Endothelial cell of umbilical vein (primary cell): Measurements from ENCODE around the gene DNAAF5. TPM values are rescaled to one million over a fixed set of nuclear protein-coding genes. Genes with fewer than 3 reads are reported as not detected.

Experiments
- BruUV-seq: library from RNA; stranded (reverse); fragments of 400-500 nt; replicated peaks from 2 replicates; lab custom pipeline; 2021; lab: Mats Ljungman, UMichigan
- CTCF ChIA-PET: fragments of 300-600, 350-600 bp; sonication (Branson Sonifier 250); formaldehyde crosslinking; loops from one replicate; lab custom pipeline; 2021; ENCODE audit warnings: antibody characterized with exemption, inconsistent platforms; lab: Charles Lee
- POLR2A ChIA-PET: fragments of 300-600, 350-600 bp; sonication (Branson Sonifier 250); formaldehyde crosslinking; loops from one replicate; lab custom pipeline; 2021; ENCODE audit warnings: antibody characterized with exemption, inconsistent platforms; lab: Charles Lee
- DNase-seq: peaks from one replicate; pipeline ENCODE4 v3.0.0-alpha.2; 2011; ENCODE audit warnings: low read depth, low spot score
- FAIRE-seq: peaks from 2 replicates; lab custom pipeline; 2011; peaks lifted over from hg19 to GRCh38; lab: Jason Lieb, UNC
- H2AFZ ChIP-seq: 2 replicates; pipeline ENCODE4 v1.6.0; 2012; ENCODE audit warnings: low read depth, low read length, control low read depth, inconsistent platforms
- H3K27ac ChIP-seq: 2 replicates; pipeline ENCODE4 v1.5.1; 2011; ENCODE audit warnings: low read depth, mild to moderate bottlenecking, control low read depth, low read length, moderate library complexity; ENCODE audit not compliant: insufficient read depth
- H3K27me3 ChIP-seq, 2 experiments: 2 replicates each; pipeline versions ENCODE4 v1.6.0 to v1.6.1; 2011; ENCODE audit warnings: low read length in 2 of 2, mixed read lengths in 1 of 2; ENCODE audit not compliant: control insufficient read depth in 2 of 2, insufficient read depth in 2 of 2
- H3K36me3 ChIP-seq, 2 experiments: 2 replicates in 1 of 2; 3 replicates in 1 of 2; pipeline ENCODE4 v1.5.1; 2011; ENCODE audit warnings: low read length in 2 of 2, mild to moderate bottlenecking in 1 of 2, moderate library complexity in 1 of 2; ENCODE audit not compliant: control insufficient read depth in 2 of 2, insufficient read depth in 2 of 2; ENCODE audit errors: extremely low read depth in 1 of 2
- H3K4me1 ChIP-seq: 3 replicates; pipeline ENCODE4 v1.5.1; 2011; ENCODE audit warnings: mild to moderate bottlenecking, low read length; ENCODE audit not compliant: control insufficient read depth, insufficient read depth; ENCODE audit errors: extremely low read depth
- H3K4me2 ChIP-seq: 2 replicates; pipeline ENCODE4 v1.6.1; 2011; ENCODE audit warnings: low read length, control low read depth, mixed read lengths; ENCODE audit not compliant: insufficient read depth
- H3K4me3 ChIP-seq, 3 experiments: fragments of 200-600 bp in 1 of 3; sonication (generic), shearing (Covaris generic) in 1 of 3; replicated peaks in 1 of 3; 2 replicates each; pipeline ENCODE4 v1.5.1; 2011 to 2016; ENCODE audit warnings: control low read depth in 3 of 3, low read length in 3 of 3, mild to moderate bottlenecking in 2 of 3, inconsistent platforms in 1 of 3, low read depth in 1 of 3, moderate library complexity in 1 of 3; ENCODE audit not compliant: insufficient read depth in 1 of 3
- H3K79me2 ChIP-seq: 2 replicates; pipeline ENCODE4 v1.6.0; 2012; ENCODE audit warnings: low read length, inconsistent platforms; ENCODE audit not compliant: control insufficient read depth, insufficient read depth
- H3K9ac ChIP-seq: replicated peaks from 2 replicates; pipeline ENCODE3; 2011; ENCODE audit warnings: low read length, control low read depth; ENCODE audit not compliant: insufficient read depth; ENCODE audit errors: extremely low read depth
- H3K9me1 ChIP-seq: replicated peaks from 3 replicates; pipeline ENCODE4 v1.6.0; 2011; ENCODE audit warnings: mild to moderate bottlenecking, low read length; ENCODE audit not compliant: control insufficient read depth, insufficient read depth; ENCODE audit errors: extremely low read depth
- H3K9me3 ChIP-seq: replicated peaks from 2 replicates; pipeline ENCODE4 v1.5.1; 2012; ENCODE audit warnings: low read length, inconsistent platforms; ENCODE audit not compliant: control insufficient read depth, insufficient read depth
- H4K20me1 ChIP-seq: replicated peaks from 2 replicates; pipeline ENCODE3; 2011; ENCODE audit warnings: mild to moderate bottlenecking, low read length; ENCODE audit not compliant: control insufficient read depth, insufficient read depth; ENCODE audit errors: extremely low read depth
- EZH2 ChIP-seq: IDR thresholded peaks from 2 replicates; pipeline ENCODE4 v1.6.1; 2012; ENCODE audit warnings: borderline replicate concordance, low read depth, mild to moderate bottlenecking, moderate library complexity, low read length, inconsistent platforms; ENCODE audit not compliant: severe bottlenecking
- FOS ChIP-seq: IDR thresholded peaks from 2 replicates; pipeline ENCODE4 v1.6.1; 2011; ENCODE audit warnings: mild to moderate bottlenecking, low read length, moderate library complexity, borderline replicate concordance; ENCODE audit not compliant: insufficient read depth
- GATA2 ChIP-seq: IDR thresholded peaks from 2 replicates; pipeline ENCODE4 v1.7.0; 2011; ENCODE audit warnings: low read depth, mild to moderate bottlenecking, moderate library complexity, mixed read lengths, low read length; ENCODE audit not compliant: insufficient read length, insufficient read depth
- JUN ChIP-seq: IDR thresholded peaks from 2 replicates; pipeline ENCODE4 v1.6.1; 2011; ENCODE audit warnings: borderline replicate concordance, low read depth; ENCODE audit not compliant: insufficient read length, insufficient read depth
- MYC ChIP-seq: IDR thresholded peaks from one replicate; pipeline ENCODE4 v1.6.1; 2011; ENCODE audit warnings: mild to moderate bottlenecking, low read depth, low read length
- POLR2A ChIP-seq: IDR thresholded peaks from 2 replicates; pipeline ENCODE4 v1.6.1; 2012; ENCODE audit warnings: low read depth, mild to moderate bottlenecking, control low read depth, low read length
- POLR2AphosphoS5 ChIP-seq: IDR thresholded peaks from 2 replicates; pipeline ENCODE4 v1.6.1; 2012; ENCODE audit warnings: low read depth, mild to moderate bottlenecking, control low read depth, low read length, moderate library complexity; ENCODE audit not compliant: insufficient read depth
- dilution Hi-C: fragments of 300-500 bp; cut with MboI; formaldehyde crosslinking; loops from one replicate; pipeline ENCODE4 v1.15.0; 2019; ENCODE audit warnings: low sequenced_read_pairs; ENCODE audit not compliant: extremely low pct_ligation_motif_present
- intact Hi-C: fragments of 100-400 bp; cut with micrococcal nuclease; formaldehyde crosslinking; loops from one replicate; pipeline ENCODE4 v1.10.0; 2022
- polyA plus RNA-seq, 4 experiments: library from polyadenylated mRNA; depleted of rRNA in 3 of 4; stranded (reverse) in 3 of 4; unstranded in 1 of 4; fragments of >200 nt; gene quantifications; 2 replicates each; pipeline versions ENCODE4 v1.2.1 to v1.2.3, GENCODE V29; 2011 to 2012; ENCODE audit warnings: missing spikeins in 1 of 4
- total RNA-seq: library from RNA; stranded (reverse); gene quantifications from 2 replicates; pipeline ENCODE4 v1.2.3, GENCODE V29; 2021
- TF ChIP-seq, protein P1 (sequence below): IDR thresholded peaks from 2 replicates; pipeline ENCODE4 v1.6.1; 2011; ENCODE audit not compliant: insufficient read depth, insufficient read length
- TF ChIP-seq, protein P2 (sequence below), 2 donors: IDR thresholded peaks; 1 replicate in 1 of 2; 2 replicates in 1 of 2; pipeline ENCODE4 v1.5.1; 2011; ENCODE audit warnings: low read length in 2 of 2, mild to moderate bottlenecking in 2 of 2, moderate library complexity in 2 of 2, control low read depth in 1 of 2, inconsistent platforms in 1 of 2, low read depth in 1 of 2; ENCODE audit not compliant: insufficient read depth in 1 of 2; ENCODE audit errors: extremely low read depth in 1 of 2

The DNAAF5 gene
- total and polyA plus RNA-seq, 2 donors (not counting 3 experiments of a cell fraction or from before 2014, with no cell fraction given), result 49.3 to 65.5 TPM

GRCh38 chr7:712381-713138 is 13.9 kb upstream of the DNAAF5 start:
- FAIRE-seq (no peak), DNase-seq (no peak)
- ChIA-PET CTCF (no interaction called here), POLR2A (no interaction called here)
- Histone ChIP-seq H3K27me3 (no peaks in the 10 kb centered on the region), H4K20me1 (no peaks in the 10 kb centered on the region), H3K27ac (no peak overlapping the region), H3K4me2 (peak overlapping the region; percentile 22), H3K4me1 (peaks cover 6% of the 10 kb centered on the region), H3K4me3 (peak overlapping the region; percentile 12 to 62 (median 55)), H3K36me3 (no peaks in the 10 kb centered on the region), H3K9me3 (no peaks in the 10 kb centered on the region), H3K79me2 (no peaks in the 10 kb centered on the region), H3K9ac (no peak overlapping the region), H2AFZ (peak overlapping the region; percentile 20), H3K9me1 (no peaks in the 10 kb centered on the region)
- TF ChIP-seq GATA2 (no peak), POLR2A (no peak), MYC (no peak), POLR2AphosphoS5 (no peak), FOS (no peak), EZH2 (no peak), JUN (no peak)
- TF ChIP-seq, protein P1, sequence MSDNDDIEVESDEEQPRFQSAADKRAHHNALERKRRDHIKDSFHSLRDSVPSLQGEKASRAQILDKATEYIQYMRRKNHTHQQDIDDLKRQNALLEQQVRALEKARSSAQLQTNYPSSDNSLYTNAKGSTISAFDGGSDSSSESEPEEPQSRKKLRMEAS, result no peak
- TF ChIP-seq, protein P2, sequence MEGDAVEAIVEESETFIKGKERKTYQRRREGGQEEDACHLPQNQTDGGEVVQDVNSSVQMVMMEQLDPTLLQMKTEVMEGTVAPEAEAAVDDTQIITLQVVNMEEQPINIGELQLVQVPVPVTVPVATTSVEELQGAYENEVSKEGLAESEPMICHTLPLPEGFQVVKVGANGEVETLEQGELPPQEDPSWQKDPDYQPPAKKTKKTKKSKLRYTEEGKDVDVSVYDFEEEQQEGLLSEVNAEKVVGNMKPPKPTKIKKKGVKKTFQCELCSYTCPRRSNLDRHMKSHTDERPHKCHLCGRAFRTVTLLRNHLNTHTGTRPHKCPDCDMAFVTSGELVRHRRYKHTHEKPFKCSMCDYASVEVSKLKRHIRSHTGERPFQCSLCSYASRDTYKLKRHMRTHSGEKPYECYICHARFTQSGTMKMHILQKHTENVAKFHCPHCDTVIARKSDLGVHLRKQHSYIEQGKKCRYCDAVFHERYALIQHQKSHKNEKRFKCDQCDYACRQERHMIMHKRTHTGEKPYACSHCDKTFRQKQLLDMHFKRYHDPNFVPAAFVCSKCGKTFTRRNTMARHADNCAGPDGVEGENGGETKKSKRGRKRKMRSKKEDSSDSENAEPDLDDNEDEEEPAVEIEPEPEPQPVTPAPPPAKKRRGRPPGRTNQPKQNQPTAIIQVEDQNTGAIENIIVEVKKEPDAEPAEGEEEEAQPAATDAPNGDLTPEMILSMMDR (IDR thresholded peaks at IDR 0.05; ENCODE audit: extremely low read depth in 1 of 2, insufficient read depth in 1 of 2, low read depth in 1 of 2, low read length in 2 of 2), result no peak
- BruUV-seq, result no TSS peak
- intact Hi-C loops (loop anchor here (5.0 kb wide), 1 partner anchor 195 kb away; the partner anchor contains the start of gene PDGFA), dilution Hi-C loops (no loop called here)
